Measurements from ENCODE around the gene RNU6-8. TPM values are rescaled to one million over a fixed set of nuclear protein-coding genes. Genes with fewer than 3 reads are reported as not detected.

The RNU6-8 gene
- total RNA-seq, 8 experiments from 2014 or later: not detected

GRCh38 chr14:32171469-32171868 lies 31.6 kb downstream of the RNU6-8 start:
- 83 to 100% (median 93%) methylated on average over 1 to 5 of the region's 5 CpGs; no CpG with 5 or more reads in 4 of the 10 experiments for WGBS, 10 experiments
- no peak for ATAC-seq (replicated peaks in 6 of 8)
- in situ Hi-C loops (cut with MboI; ENCODE audit: low pct_unique_long_range_greater_than_20kb in 2 of 9, low sequenced_read_pairs in 9 of 9, unreplicated experiment in 9 of 9): no loop called here

GRCh38 chr14:32169191-32169590 lies 33.9 kb downstream of the RNU6-8 start:
- H3K4me1 ChIP-seq (replicated peaks in 1 of 2): no peaks in the 10 kb centered on the region
- no peak for ATAC-seq (replicated peaks in 6 of 8)
- 33 to 100% (median 82%) methylated on average over 1 to 3 of the region's 3 CpGs for WGBS, 10 experiments
- H3K4me3 ChIP-seq: no peak overlapping the region
- in situ Hi-C loops (cut with MboI; ENCODE audit: low pct_unique_long_range_greater_than_20kb in 2 of 9, low sequenced_read_pairs in 9 of 9, unreplicated experiment in 9 of 9): no loop called here
- no peak overlapping the region for H3K27ac ChIP-seq

More at GRCh38 chr14:32171469-32171868, 31.6 kb downstream of the RNU6-8 start:
- H3K4me3 ChIP-seq: no peak overlapping the region
- no peak overlapping the region for H3K27ac ChIP-seq
- no peaks in the 10 kb centered on the region for H3K4me1 ChIP-seq (replicated peaks in 1 of 2)

- H3K4me1 ChIP-seq (replicated peaks in 1 of 2): no peaks in the 10 kb centered on the region
- 60 to 83% (median 68%) methylated on average over 1 to 3 of the region's 3 CpGs; no CpG with 5 or more reads in 6 of the 10 experiments for WGBS, 10 experiments
- no peak overlapping the region for H3K27ac ChIP-seq
- H3K4me3 ChIP-seq: no peak overlapping the region
- ATAC-seq (replicated peaks in 6 of 8): peak in 2 of 8 experiments; percentile 33 to 47
- in situ Hi-C loops (cut with MboI; ENCODE audit: low pct_unique_long_range_greater_than_20kb in 2 of 9, low sequenced_read_pairs in 9 of 9, unreplicated experiment in 9 of 9): no loop called here
Observed at GRCh38 chr14:32167907-32168306, 35.2 kb downstream of the RNU6-8 start.

- no peak for ATAC-seq (replicated peaks in 6 of 8)
- WGBS, 10 experiments: 20 to 88% (median 54%) methylated on average over 1 of the region's 1 CpG; no CpG with 5 or more reads in 6 of the 10 experiments
- H3K4me3 ChIP-seq: no peak overlapping the region
- in situ Hi-C loops (cut with MboI; ENCODE audit: low pct_unique_long_range_greater_than_20kb in 2 of 9, low sequenced_read_pairs in 9 of 9, unreplicated experiment in 9 of 9): no loop called here
- H3K4me1 ChIP-seq (replicated peaks in 1 of 2): no peaks in the 10 kb centered on the region
- H3K27ac ChIP-seq: no peak overlapping the region
Observed at GRCh38 chr14:32166924-32167323, 36.1 kb downstream of the RNU6-8 start.

GRCh38 chr14:32166029-32166428 lies 37.0 kb downstream of the RNU6-8 start:
- no peak for ATAC-seq (replicated peaks in 6 of 8)
- no peak overlapping the region for H3K27ac ChIP-seq
- WGBS, 10 experiments: 71 to 100% (median 84%) methylated on average over 1 to 2 of the region's 2 CpGs; no CpG with 5 or more reads in 6 of the 10 experiments
- H3K4me3 ChIP-seq: no peak overlapping the region
- H3K4me1 ChIP-seq (replicated peaks in 1 of 2): no peaks in the 10 kb centered on the region
- in situ Hi-C loops (cut with MboI; ENCODE audit: low pct_unique_long_range_greater_than_20kb in 2 of 9, low sequenced_read_pairs in 9 of 9, unreplicated experiment in 9 of 9): no loop called here

Other genes with a start within 250 kb of the RNU6-8 start
- gene ARHGAP5, start 126.0 kb downstream of the RNU6-8 start, total RNA-seq: 100 to 1,000 TPM in 5 of 8 experiments, 10 to 100 TPM in 3; 36.1 to 156 (median 122) TPM
- gene RNU6-7, start 1.2 kb downstream of the RNU6-8 start, total RNA-seq: not detected
- 10 to 100 TPM in 5 of 8 experiments, 1 to 10 TPM in 1, under 1 TPM in 2; 0.76 to 92.9 (median 54.0) TPM for gene AKAP6, start 126.0 kb upstream of the RNU6-8 start, total RNA-seq